Brain pericyte (primary cell): ENCODE results near the gene SYMPK.
"Not testable (repeated sequence)": the region's sequence is repeated elsewhere in the genome, so short reads cannot be mapped to it uniquely, and the experiment has no call there.

ENCODE experiments used
- DNase-seq: peaks from one replicate; pipeline ENCODE4 v3.0.0-alpha.2; 2012; ENCODE audit warnings: low read depth, low spot score

Gene SYMPK

DNA sequence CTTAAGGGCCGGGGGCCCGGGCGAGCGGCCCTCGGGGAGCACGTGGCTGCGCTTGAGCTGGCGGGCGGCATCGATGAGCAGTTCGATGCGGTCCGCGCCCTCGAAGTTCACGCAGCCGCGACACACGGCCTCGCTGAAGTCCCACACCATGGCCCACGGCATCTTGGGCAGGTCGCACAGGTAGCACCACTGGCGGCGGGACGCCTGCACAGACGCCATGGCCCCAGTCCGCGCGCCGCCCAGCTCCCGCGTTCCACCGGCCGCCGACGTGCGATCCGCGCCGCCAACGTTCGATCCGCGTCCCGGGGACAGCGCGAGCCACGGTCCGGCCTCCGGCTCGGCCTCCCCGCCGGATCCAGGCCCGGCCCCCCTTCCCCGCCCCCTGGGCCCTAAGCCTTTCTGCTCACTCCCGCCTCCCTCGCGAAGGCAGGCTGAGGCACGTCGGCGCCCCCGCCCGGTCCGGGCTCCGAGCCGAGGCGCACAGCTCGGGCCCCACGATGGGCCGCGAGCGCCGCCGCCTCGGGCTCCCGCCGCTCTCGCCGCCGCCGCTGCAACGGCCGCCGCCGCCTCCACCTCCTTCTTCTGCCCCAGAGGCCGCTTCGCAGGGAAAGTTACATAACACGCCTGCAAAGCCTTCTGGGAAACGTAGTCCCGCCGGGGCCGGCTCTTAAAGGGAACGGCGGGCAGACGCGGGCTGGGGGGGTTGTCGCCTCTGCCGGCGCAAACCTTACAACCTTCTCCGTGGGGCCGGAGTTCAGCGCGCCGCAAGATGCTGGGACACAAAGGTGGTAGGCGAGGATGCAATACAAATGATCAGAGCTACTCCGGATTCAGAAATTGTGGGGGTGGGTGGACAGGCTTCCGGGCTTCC, 22.8 kb upstream of the SYMPK start, which contains the start of gene IRF2BP1:
Gene IRF2BP1, minus strand, starts transcription at position 586 of the 871 bp plus-strand sequence. Its CDS starts 367 bp downstream, at position 219.
- DNase-seq, result peak; percentile 58

- no peak for DNase-seq
Measured at GRCh38 chr19:45884682-45885555, 22.0 kb upstream of the SYMPK start.

- no peak for DNase-seq
Measured at GRCh38 chr19:45883881-45884681, 21.1 kb upstream of the SYMPK start.

GRCh38 chr19:45883586-45883880, 20.6 kb upstream of the SYMPK start:
- DNase-seq, result no peak

- peak; percentile 71 for DNase-seq
Measured at GRCh38 chr19:45882652-45883585, 20.0 kb upstream of the SYMPK start.

- no peak for DNase-seq
Measured at GRCh38 chr19:45881909-45882528, 19.1 kb upstream of the SYMPK start.

DNA sequence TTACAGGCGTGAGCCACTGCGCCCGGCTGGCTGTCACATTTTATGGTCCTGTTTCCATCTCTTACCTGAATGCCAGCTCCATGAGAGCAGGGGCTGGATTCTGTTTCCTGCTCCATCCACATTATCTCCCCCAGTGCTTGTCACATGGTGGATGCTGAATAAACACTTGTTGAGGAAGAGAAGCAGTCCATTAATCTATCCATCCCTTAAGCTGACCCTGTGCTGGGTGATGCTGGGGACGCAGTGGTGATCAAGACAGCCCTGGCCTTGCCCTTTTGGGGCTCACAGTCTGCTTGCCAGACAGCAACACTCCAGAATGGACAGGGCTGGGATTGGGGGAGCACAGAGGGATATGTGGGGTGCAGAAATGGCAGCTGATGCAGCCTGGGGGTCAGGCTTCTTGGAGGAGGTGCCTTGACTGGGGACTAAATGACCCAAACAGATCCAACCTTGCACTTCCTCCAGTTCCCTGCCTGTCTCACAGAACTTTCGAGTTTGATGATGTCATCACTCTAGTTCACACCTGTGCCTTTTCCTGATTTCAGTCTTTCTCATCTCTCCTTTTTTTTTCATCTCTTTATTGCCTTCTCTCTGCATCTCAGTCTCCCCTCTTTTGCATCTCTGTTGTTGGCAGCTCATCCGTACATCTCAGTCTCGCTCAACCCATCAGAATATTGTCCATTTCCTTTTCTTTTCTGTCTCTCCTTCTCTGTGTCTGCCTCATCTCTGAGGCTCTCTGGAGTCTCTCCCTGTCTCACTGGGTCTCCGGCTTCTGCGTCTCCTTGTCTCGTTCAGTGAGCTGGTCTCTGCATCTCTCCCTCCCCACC, 18.3 kb upstream of the SYMPK start:
- DNase-seq, result no peak

DNA sequence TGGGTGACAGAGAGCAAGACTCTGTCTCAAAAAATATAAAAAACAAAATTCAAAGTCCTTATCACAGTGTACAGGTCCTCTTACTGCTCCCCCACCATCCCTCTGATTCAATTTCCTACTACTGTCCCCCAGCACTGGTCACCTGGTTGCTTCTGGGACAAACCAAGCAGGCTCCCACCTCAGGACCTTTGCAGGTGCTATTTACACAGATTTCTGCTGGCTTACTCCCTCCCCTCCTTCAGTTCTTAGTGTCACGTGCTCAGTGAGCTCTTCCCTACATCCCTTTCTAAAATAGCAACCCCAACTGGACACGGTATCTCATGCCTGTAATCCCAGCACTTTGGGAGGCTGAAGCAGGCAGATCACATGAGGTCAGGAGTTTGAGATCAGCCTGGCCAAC, 17.0 kb upstream of the SYMPK start:
- DNase-seq, result no peak

- no peak for DNase-seq
Measured at GRCh38 chr19:45879055-45879454, 16.1 kb upstream of the SYMPK start.

DNA sequence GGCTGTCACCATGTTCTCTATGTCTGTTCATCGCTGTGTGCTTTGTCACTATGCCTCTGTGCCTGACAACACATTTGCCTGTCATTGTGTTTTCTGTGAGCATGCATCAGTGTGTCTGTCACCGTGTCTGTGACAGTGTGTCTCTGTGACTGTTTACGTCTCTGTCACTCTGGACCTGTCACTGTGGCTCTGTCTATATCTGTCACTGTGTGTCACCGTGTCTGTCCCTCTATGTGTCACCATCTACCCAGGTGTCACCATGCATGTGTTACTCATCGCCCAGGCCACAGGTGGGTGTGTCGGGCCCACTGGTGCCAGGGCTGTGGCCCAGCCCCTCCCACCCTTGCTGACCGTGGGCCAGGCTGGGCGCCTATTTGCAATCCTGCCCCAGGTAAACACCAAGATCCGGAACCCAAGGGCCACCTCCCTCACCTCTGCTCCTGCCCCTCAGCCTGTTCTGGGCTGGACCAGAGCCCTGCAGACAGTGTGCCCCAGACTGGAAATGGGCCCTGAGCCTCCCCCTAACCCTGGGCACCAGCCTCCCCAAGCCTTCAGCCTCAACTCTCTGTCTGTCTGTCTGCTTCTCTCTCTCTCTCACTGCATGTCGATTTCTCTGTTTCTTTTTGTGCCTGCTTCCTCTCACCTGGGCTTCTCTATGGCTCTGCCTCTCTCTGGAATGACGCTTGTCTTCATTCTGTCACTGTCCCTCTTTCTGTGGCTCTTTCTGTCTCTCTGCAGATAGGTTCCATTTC, 15.3 kb upstream of the SYMPK start:
- no peak for DNase-seq

GRCh38 chr19:45876411-45877197, 13.7 kb upstream of the SYMPK start:
- DNase-seq, result no peak

GRCh38 chr19:45876161-45876410, 13.1 kb upstream of the SYMPK start:
- DNase-seq, result no peak

- DNase-seq, result no peak
Measured at GRCh38 chr19:45874620-45874966, 11.6 kb upstream of the SYMPK start.

DNA sequence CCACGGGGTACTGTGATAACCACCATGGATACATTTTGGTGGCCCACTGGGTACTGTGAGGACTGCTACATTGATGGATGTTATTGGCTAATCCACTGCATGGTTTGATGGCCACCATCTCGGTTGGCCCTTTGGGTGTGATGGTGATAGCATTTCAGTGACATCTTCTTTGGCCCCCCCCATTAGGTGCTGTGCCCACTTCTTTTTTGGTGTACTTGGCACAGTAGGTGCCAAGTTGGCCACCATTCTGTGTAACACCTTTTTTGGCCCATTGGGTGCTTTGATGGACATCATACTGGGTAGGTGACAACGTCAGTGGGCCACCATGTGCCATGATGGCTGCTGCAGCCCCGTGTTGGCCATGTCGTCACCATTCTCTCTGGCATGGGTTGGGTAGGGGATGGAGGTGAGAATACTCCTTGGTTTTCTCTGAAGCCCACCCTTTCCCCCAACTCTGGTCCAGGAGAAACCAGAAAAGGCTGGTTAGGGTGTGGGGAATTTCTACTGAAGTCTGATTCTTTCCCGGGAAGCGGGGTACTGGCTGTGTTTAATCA, 10.3 kb upstream of the SYMPK start:
- no peak for DNase-seq

DNA sequence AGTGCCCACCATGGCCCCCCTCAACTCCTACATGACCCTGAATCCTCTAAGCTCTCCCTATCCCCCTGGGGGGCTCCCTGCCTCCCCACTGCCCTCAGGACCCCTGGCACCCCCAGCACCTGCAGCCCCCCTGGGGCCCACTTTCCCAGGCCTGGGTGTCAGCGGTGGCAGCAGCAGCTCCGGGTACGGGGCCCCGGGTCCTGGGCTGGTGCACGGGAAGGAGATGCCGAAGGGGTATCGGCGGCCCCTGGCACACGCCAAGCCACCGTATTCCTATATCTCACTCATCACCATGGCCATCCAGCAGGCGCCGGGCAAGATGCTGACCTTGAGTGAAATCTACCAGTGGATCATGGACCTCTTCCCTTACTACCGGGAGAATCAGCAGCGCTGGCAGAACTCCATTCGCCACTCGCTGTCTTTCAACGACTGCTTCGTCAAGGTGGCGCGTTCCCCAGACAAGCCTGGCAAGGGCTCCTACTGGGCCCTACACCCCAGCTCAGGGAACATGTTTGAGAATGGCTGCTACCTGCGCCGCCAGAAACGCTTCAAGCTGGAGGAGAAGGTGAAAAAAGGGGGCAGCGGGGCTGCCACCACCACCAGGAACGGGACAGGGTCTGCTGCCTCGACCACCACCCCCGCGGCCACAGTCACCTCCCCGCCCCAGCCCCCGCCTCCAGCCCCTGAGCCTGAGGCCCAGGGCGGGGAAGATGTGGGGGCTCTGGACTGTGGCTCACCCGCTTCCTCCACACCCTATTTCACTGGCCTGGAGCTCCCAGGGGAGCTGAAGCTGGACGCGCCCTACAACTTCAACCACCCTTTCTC, 9.4 kb upstream of the SYMPK start:
- no peak for DNase-seq

GRCh38 chr19:45870798-45871197, 7.9 kb upstream of the SYMPK start:
- DNase-seq, result no peak

GRCh38 chr19:45867241-45867640, 4.3 kb upstream of the SYMPK start:
- DNase-seq, result not testable (repeated sequence)
